ENCODE results near the gene SLC35F1.
"Not testable (repeated sequence)": the region's sequence is repeated elsewhere in the genome, so short reads cannot be mapped to it uniquely, and the experiment has no call there.

SLC35F1 gene

DNA sequence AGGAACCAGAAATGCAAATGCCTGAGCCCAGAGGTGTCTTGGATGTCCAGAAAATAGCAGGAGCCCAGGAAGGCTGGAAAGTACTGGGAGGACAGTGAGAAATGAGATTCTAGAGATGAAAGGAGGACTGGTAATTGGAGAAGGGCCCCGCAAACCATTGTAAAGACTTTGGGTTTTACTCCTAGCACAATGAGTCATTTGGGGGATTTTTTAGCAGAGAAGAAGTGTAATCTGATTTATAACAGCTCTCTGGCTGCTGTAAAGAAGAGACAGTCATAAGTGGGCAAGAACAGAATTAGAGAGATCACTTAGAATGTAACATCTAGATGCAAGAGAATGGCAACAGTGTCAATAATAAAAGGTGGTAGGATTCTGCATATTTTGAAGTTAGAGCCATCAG lies 40.2 kb downstream of the SLC35F1 start:
- Histone ChIP-seq H3K27me3 (replicated peaks; ENCODE audit: control insufficient read depth, insufficient read depth, low read length, poor library complexity, severe bottlenecking) (no peaks in the 10 kb centered on the region), H3K4me3 (ENCODE audit: insufficient read depth, low read depth, low read length, poor library complexity, severe bottlenecking) (no peak overlapping the region), H3K36me3 (ENCODE audit: control insufficient read depth, insufficient read depth, low read length) (no peaks in the 10 kb centered on the region), H3K4me1 (ENCODE audit: control insufficient read depth, insufficient read depth, low read length, poor library complexity, severe bottlenecking) (no peaks in the 10 kb centered on the region), H3K9me3 (ENCODE audit: control insufficient read depth, low read length) (no peaks in the 10 kb centered on the region), H3K27ac (ENCODE audit: insufficient read depth, low read length, poor library complexity, severe bottlenecking) (no peak overlapping the region)
- no peak for DNase-seq

DNA sequence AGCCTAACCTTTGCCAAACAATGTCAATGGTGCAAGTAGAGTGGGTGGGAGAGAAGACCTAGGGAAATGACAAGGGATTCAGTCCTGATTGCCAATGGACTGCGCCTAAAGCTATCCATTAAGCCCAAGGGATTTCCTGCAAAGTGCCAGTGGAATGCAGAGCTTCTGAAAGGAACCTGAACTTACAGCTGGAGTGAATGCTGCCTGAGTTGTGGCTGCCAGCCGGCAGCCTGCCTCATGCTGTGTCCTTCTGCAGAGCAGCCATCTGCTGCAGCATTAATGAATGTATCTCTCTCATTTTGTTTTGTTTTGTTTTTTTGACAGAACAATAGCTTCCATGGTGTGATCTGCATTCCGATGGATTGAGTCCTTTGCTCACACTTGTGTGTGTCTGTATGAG lies 44.7 kb downstream of the SLC35F1 start:
- no peaks in the 10 kb centered on the region for H3K4me1 ChIP-seq (ENCODE audit: control insufficient read depth, insufficient read depth, low read length, poor library complexity, severe bottlenecking)
- DNase-seq: no peak
- no peaks in the 10 kb centered on the region for H3K36me3 ChIP-seq (ENCODE audit: control insufficient read depth, insufficient read depth, low read length)
- H3K4me3 ChIP-seq (ENCODE audit: insufficient read depth, low read depth, low read length, poor library complexity, severe bottlenecking): no peak overlapping the region
- no peaks in the 10 kb centered on the region for H3K27me3 ChIP-seq (replicated peaks; ENCODE audit: control insufficient read depth, insufficient read depth, low read length, poor library complexity, severe bottlenecking)
- no peak overlapping the region for H3K27ac ChIP-seq (ENCODE audit: insufficient read depth, low read length, poor library complexity, severe bottlenecking)
- H3K9me3 ChIP-seq (ENCODE audit: control insufficient read depth, low read length): no peaks in the 10 kb centered on the region

DNA sequence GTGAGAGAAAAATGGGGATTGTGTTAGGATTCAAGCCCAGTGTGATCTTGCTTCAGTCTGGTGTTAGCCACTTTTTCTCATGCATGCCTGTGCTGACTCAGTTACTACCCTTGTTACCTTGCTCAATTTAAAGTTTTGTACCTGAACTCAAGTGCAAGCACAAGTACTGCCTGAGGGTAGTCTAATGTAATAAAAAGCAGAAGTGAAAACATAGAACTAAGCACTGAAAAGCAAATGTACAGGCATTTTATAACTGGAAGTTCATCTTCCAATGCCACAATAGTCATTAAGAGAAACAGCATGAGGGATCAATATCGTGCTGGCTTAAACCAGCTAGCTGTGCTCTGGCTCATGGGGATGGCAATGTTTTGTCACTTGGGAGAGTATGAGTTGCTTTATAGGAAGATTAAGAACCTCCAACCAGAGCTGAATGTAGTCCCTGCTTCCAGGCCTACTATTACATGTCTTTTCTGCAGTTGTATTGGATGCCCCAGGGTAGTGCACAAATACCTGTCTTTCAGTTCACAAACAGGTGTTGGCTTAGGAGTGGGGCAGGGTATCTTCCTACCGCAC lies 48.7 kb downstream of the SLC35F1 start:
- Histone ChIP-seq H3K27me3 (replicated peaks; ENCODE audit: control insufficient read depth, insufficient read depth, low read length, poor library complexity, severe bottlenecking) (no peaks in the 10 kb centered on the region), H3K36me3 (ENCODE audit: control insufficient read depth, insufficient read depth, low read length) (no peaks in the 10 kb centered on the region), H3K4me1 (ENCODE audit: control insufficient read depth, insufficient read depth, low read length, poor library complexity, severe bottlenecking) (no peaks in the 10 kb centered on the region), H3K27ac (ENCODE audit: insufficient read depth, low read length, poor library complexity, severe bottlenecking) (no peak overlapping the region), H3K4me3 (ENCODE audit: insufficient read depth, low read depth, low read length, poor library complexity, severe bottlenecking) (no peak overlapping the region), H3K9me3 (ENCODE audit: control insufficient read depth, low read length) (no peaks in the 10 kb centered on the region)
- no peak for DNase-seq

DNA sequence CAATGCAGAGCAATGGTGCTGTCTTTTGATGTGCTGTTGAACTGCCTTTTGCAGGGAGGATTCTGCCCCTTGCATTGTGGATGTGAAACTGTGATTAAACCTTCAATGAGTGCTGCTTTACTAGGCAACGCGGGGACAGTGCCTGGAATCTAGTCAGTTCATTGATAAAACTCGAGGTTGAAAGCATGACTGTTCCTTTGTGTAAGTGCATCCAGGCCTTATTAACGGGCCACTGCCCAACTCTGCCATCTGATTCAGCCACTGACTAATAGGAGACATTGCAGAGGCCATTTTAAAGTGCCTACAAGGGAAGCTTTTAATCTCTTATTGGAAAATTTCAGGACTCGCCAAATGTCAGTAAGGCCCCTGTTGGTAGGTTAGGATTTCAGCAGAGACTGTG lies 49.3 kb downstream of the SLC35F1 start:
- Histone ChIP-seq H3K4me3 (ENCODE audit: insufficient read depth, low read depth, low read length, poor library complexity, severe bottlenecking) (no peak overlapping the region), H3K27ac (ENCODE audit: insufficient read depth, low read length, poor library complexity, severe bottlenecking) (no peak overlapping the region), H3K4me1 (ENCODE audit: control insufficient read depth, insufficient read depth, low read length, poor library complexity, severe bottlenecking) (no peaks in the 10 kb centered on the region), H3K9me3 (ENCODE audit: control insufficient read depth, low read length) (no peaks in the 10 kb centered on the region), H3K27me3 (replicated peaks; ENCODE audit: control insufficient read depth, insufficient read depth, low read length, poor library complexity, severe bottlenecking) (no peaks in the 10 kb centered on the region), H3K36me3 (ENCODE audit: control insufficient read depth, insufficient read depth, low read length) (no peaks in the 10 kb centered on the region)
- no peak for DNase-seq

DNA sequence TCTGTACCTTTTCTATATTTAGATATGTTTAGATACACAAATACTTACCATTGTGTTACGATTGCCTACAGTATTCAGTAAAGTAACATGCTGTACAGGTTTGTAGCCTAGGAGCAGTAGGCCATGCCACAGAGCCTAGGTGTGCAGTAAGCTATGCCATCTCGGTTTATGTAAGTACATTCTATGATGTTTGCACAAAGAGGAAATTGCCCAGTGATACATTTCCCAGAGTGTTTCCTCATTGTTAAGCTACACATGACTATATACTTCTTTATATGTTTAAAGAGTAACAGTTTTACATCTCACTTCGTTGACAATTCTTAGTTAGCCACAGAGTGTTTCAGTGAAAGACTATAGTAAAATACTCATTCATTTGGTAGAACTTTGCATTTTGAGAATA lies 51.5 kb downstream of the SLC35F1 start:
- Histone ChIP-seq H3K36me3 (ENCODE audit: control insufficient read depth, insufficient read depth, low read length) (no peaks in the 10 kb centered on the region), H3K4me1 (ENCODE audit: control insufficient read depth, insufficient read depth, low read length, poor library complexity, severe bottlenecking) (no peaks in the 10 kb centered on the region), H3K9me3 (ENCODE audit: control insufficient read depth, low read length) (no peaks in the 10 kb centered on the region), H3K4me3 (ENCODE audit: insufficient read depth, low read depth, low read length, poor library complexity, severe bottlenecking) (no peak overlapping the region), H3K27ac (ENCODE audit: insufficient read depth, low read length, poor library complexity, severe bottlenecking) (no peak overlapping the region), H3K27me3 (replicated peaks; ENCODE audit: control insufficient read depth, insufficient read depth, low read length, poor library complexity, severe bottlenecking) (no peaks in the 10 kb centered on the region)
- no peak for DNase-seq

DNA sequence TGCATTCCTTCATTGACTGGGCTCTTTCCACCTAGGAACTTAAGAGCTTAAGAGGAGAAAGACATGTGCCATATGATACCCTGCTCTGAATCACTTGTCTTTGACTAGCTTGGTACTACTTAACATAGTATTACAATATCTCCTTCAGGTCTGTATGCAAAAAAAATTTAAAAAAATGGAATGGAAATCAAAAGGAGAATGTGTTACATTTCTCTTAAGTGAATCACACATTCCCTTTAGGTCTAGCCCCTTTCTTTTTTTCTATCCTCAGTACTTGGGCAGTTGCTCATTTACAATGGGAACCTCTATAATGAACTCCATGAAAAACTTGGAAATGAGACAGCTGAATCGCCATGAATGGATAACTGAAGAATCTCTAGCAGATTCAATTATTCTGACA lies 53.8 kb downstream of the SLC35F1 start:
- Histone ChIP-seq H3K36me3 (ENCODE audit: control insufficient read depth, insufficient read depth, low read length) (no peaks in the 10 kb centered on the region), H3K4me1 (ENCODE audit: control insufficient read depth, insufficient read depth, low read length, poor library complexity, severe bottlenecking) (no peaks in the 10 kb centered on the region), H3K9me3 (ENCODE audit: control insufficient read depth, low read length) (no peaks in the 10 kb centered on the region), H3K27ac (ENCODE audit: insufficient read depth, low read length, poor library complexity, severe bottlenecking) (no peak overlapping the region), H3K4me3 (ENCODE audit: insufficient read depth, low read depth, low read length, poor library complexity, severe bottlenecking) (no peak overlapping the region), H3K27me3 (replicated peaks; ENCODE audit: control insufficient read depth, insufficient read depth, low read length, poor library complexity, severe bottlenecking) (no peaks in the 10 kb centered on the region)
- no peak for DNase-seq

DNA sequence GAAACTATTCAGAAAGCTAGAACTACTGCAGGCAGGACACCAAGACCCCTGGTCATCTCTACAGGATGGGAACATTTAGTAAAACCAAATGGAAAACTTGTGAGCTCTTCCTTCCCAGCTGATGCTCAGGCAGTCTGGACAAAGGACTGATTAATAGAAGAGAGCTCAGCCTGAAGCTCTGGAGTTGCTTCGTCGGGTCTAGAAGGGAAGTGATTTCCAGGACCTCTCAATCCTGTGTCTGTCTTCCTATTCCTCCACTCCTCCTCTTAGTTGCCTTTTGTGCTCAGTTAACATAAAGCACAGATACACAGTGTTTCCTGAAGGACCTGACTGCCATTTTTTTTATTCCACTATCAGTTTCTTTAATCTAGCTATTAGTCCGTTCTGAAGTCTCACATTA lies 54.2 kb downstream of the SLC35F1 start:
- no peak overlapping the region for H3K4me3 ChIP-seq (ENCODE audit: insufficient read depth, low read depth, low read length, poor library complexity, severe bottlenecking)
- no peak overlapping the region for H3K27ac ChIP-seq (ENCODE audit: insufficient read depth, low read length, poor library complexity, severe bottlenecking)
- H3K27me3 ChIP-seq (replicated peaks; ENCODE audit: control insufficient read depth, insufficient read depth, low read length, poor library complexity, severe bottlenecking): no peaks in the 10 kb centered on the region
- H3K4me1 ChIP-seq (ENCODE audit: control insufficient read depth, insufficient read depth, low read length, poor library complexity, severe bottlenecking): no peaks in the 10 kb centered on the region
- H3K9me3 ChIP-seq (ENCODE audit: control insufficient read depth, low read length): no peaks in the 10 kb centered on the region
- DNase-seq: no peak
- H3K36me3 ChIP-seq (ENCODE audit: control insufficient read depth, insufficient read depth, low read length): no peaks in the 10 kb centered on the region

DNA sequence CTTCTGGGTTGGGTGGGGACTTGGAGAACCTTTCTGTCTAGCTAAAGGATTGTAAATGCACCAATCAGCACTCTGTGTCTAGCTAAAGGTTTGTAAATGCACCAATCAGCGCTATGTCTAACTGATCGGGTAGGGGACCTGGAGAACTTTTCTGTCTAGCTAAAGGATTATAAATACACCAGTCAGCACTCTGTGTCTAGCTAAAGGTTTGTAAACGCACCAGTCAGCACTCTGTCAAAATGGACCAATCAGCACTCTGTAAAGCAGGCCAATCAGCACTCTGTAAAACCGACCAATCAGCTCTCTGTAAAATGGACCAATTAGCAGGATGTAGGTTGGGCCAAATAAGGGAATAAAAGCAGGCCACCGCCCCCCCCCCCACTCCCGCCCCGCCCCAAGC lies 58.7 kb downstream of the SLC35F1 start:
- not testable (repeated sequence) for H3K4me1 ChIP-seq (ENCODE audit: control insufficient read depth, insufficient read depth, low read length, poor library complexity, severe bottlenecking); H3K27me3 ChIP-seq (replicated peaks; ENCODE audit: control insufficient read depth, insufficient read depth, low read length, poor library complexity, severe bottlenecking); H3K9me3 ChIP-seq (ENCODE audit: control insufficient read depth, low read length); DNase-seq; H3K36me3 ChIP-seq (ENCODE audit: control insufficient read depth, insufficient read depth, low read length); H3K27ac ChIP-seq (ENCODE audit: insufficient read depth, low read length, poor library complexity, severe bottlenecking); H3K4me3 ChIP-seq (ENCODE audit: insufficient read depth, low read depth, low read length, poor library complexity, severe bottlenecking)

DNA sequence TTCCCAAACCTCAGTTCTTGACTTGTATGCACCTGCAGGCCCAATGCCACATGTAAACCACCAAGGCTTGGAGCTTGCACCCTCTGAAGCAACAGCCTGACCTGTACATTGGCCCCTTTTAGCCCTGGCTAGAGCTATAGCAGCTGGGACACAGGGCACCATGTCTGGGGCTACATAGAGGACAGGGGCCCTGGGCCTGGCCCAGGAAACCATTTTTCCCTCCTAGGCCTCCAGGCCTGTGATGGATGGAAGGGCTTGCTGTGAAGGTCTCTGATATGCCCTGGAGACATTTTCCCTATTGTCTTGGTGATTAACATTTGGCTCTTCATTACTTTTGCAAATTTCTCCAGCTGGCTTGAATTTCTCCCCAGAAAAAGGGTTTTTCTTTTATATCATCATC lies 64.6 kb downstream of the SLC35F1 start:
- H3K9me3 ChIP-seq (ENCODE audit: control insufficient read depth, low read length): no peaks in the 10 kb centered on the region
- no peaks in the 10 kb centered on the region for H3K27me3 ChIP-seq (replicated peaks; ENCODE audit: control insufficient read depth, insufficient read depth, low read length, poor library complexity, severe bottlenecking)
- H3K36me3 ChIP-seq (ENCODE audit: control insufficient read depth, insufficient read depth, low read length): no peaks in the 10 kb centered on the region
- DNase-seq: no peak
- H3K4me1 ChIP-seq (ENCODE audit: control insufficient read depth, insufficient read depth, low read length, poor library complexity, severe bottlenecking): no peaks in the 10 kb centered on the region
- no peak overlapping the region for H3K27ac ChIP-seq (ENCODE audit: insufficient read depth, low read length, poor library complexity, severe bottlenecking)
- no peak overlapping the region for H3K4me3 ChIP-seq (ENCODE audit: insufficient read depth, low read depth, low read length, poor library complexity, severe bottlenecking)

DNA sequence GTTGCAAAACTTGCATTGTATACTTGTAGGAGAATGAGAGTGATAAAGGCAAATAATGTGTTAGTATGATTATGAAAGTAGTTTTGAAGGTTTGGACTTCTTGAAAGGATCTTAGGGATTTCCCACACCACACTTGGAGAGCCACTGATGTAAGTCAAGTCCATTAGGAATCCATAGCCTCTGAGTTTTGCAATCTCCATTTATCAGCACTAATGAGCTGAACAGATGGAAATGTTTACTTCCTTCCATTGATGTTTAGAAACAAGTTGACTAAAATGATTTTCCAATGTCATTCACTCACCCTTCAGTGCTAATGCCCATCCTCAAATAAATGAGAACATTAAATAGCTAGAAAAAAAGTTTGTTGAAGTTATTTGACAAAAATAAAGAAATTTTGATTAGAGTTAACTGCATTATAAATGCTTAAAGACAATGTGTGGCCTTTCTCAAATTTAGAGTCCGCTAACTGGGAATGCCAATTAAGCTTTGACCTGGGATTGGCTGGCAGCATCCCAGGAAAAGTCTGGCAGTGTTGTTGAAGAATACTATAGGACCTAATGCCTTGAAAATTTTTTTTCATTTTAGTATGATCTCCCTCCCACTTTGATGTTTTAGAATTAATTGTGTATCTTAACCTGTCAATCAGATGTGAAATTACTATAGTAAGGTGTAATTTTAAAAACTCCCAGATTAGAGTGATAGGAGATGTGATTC lies 68.0 kb downstream of the SLC35F1 start:
- H3K4me3 ChIP-seq (ENCODE audit: insufficient read depth, low read depth, low read length, poor library complexity, severe bottlenecking): no peak overlapping the region
- no peaks in the 10 kb centered on the region for H3K27me3 ChIP-seq (replicated peaks; ENCODE audit: control insufficient read depth, insufficient read depth, low read length, poor library complexity, severe bottlenecking)
- H3K9me3 ChIP-seq (ENCODE audit: control insufficient read depth, low read length): no peaks in the 10 kb centered on the region
- H3K27ac ChIP-seq (ENCODE audit: insufficient read depth, low read length, poor library complexity, severe bottlenecking): no peak overlapping the region
- H3K4me1 ChIP-seq (ENCODE audit: control insufficient read depth, insufficient read depth, low read length, poor library complexity, severe bottlenecking): no peaks in the 10 kb centered on the region
- no peaks in the 10 kb centered on the region for H3K36me3 ChIP-seq (ENCODE audit: control insufficient read depth, insufficient read depth, low read length)
- DNase-seq: no peak
